ENCODE measurements around the gene ANKRD44. TPM values are rescaled to one million over a fixed set of nuclear protein-coding genes. Genes with fewer than 3 reads are reported as not detected.

The ANKRD44 gene
- total and polyA plus RNA-seq, 2 of the 8 experiments (the other 6 are each of a cell fraction or from before 2014, with no cell fraction given), result 1.2 to 1.3 TPM

DNA sequence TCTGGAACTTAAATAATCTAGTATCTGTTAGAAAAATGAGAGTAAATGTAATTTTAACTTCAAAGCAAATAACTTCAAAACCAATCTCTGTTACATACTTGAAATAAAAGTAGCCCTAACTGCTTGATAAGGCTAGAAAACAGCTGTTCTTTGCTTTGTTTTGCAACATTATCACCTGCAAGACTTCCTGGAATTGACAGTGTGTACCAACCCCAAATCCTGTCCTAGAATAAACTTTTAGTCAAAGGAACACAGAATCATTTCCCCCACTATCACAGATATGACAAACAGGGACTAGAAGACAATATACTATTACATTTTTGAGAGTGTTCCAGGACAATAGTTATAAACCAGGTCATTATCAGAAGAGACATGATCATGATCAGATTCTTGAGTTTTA, 278.8 kb downstream of the ANKRD44 start:
- no peak overlapping the region for H3K4me3 ChIP-seq (ENCODE audit: extremely low read depth in 1 of 4, insufficient read depth in 2 of 4, low read depth in 3 of 4, low read length in 4 of 4)
- H2BK20ac ChIP-seq (ENCODE audit: low read length), result no peak overlapping the region
- no peak overlapping the region for H3K18ac ChIP-seq (ENCODE audit: extremely low read depth, low read length)
- H3K4me1 ChIP-seq (replicated peaks in 1 of 4; ENCODE audit: control insufficient read depth in 3 of 4, insufficient read depth in 4 of 4, low read length in 3 of 4), result no peaks in the 10 kb centered on the region
- ChIA-PET CTCF (ENCODE audit: partially characterized antibody) (interaction anchor here (1.5 to 5.4 kb wide), 2 partner anchors 17 to 20 kb away, joined by 4 to 41 read pairs; no protein-coding TSS in a partner anchor), POLR2A (ENCODE audit: partially characterized antibody) (no interaction called here)
- H2BK12ac ChIP-seq (ENCODE audit: low read depth, low read length), result no peak overlapping the region
- no peak overlapping the region for H2BK5ac ChIP-seq (ENCODE audit: low read depth, low read length)
- H3K14ac ChIP-seq (ENCODE audit: insufficient read length), result no peak overlapping the region
- no peaks in the 10 kb centered on the region for H3K9me3 ChIP-seq (ENCODE audit: insufficient read depth in 2 of 2, low read depth in 1 of 2, low read length in 1 of 2)
- no peak overlapping the region for H2AK5ac ChIP-seq (ENCODE audit: low read depth, low read length)
- H3K23me2 ChIP-seq (ENCODE audit: low read depth, low read length), result no peaks in the 10 kb centered on the region; the same call in 1 of the 2 replicates
- no peaks in the 10 kb centered on the region for H3K27me3 ChIP-seq (replicated peaks in 1 of 4; ENCODE audit: control insufficient read depth in 3 of 4, extremely low read depth in 1 of 4, insufficient read depth in 3 of 4, low read length in 3 of 4)
- FAIRE-seq (no peak), DNase-seq (ENCODE audit: low read depth in 1 of 2, low spot score in 2 of 2) (no peak)
- H3K79me2 ChIP-seq (ENCODE audit: control insufficient read depth in 1 of 2, insufficient read depth in 2 of 2, low read length in 2 of 2), result no peaks in the 10 kb centered on the region
- H4K91ac ChIP-seq (replicated peaks; ENCODE audit: insufficient read length, low read length), result no peak overlapping the region
- no peak overlapping the region for H3K27ac ChIP-seq (ENCODE audit: low read depth, low read length)
- H4K8ac ChIP-seq (ENCODE audit: extremely low read depth, insufficient read depth, low read length), result no peak overlapping the region
- no peak overlapping the region for H3K23ac ChIP-seq (ENCODE audit: insufficient read length)
- H3K9ac ChIP-seq (replicated peaks in 1 of 4; ENCODE audit: extremely low read depth in 1 of 4, low read depth in 3 of 4, low read length in 3 of 4), result no peak overlapping the region
- TF ChIP-seq CBX5 (IDR thresholded peaks at IDR 0.05; ENCODE audit: low read depth, low read length), result no peak
- no peak for TF ChIP-seq PHF8 (conservative IDR thresholded peaks at IDR 0.05; ENCODE audit: low read depth, low read length)
- TF ChIP-seq NRF1 (IDR thresholded peaks at IDR 0.05; ENCODE audit: low read depth, low read length), result no peak
- TF ChIP-seq GTF2F1 (IDR thresholded peaks at IDR 0.05; ENCODE audit: borderline replicate concordance, low read depth, low read length), result no peak
- no peak for TF ChIP-seq RBBP5 (IDR thresholded peaks at IDR 0.05; ENCODE audit: borderline replicate concordance, low read depth, low read length)
- TF ChIP-seq BACH1 (IDR thresholded peaks at IDR 0.05; ENCODE audit: low read length), result no peak
- H2BK15ac ChIP-seq (ENCODE audit: low read length), result no peak overlapping the region
- no peak overlapping the region for H3K4me2 ChIP-seq (ENCODE audit: insufficient read depth in 1 of 2, low read depth in 2 of 2, low read length in 2 of 2)
- H3K4ac ChIP-seq (replicated peaks; ENCODE audit: insufficient read length, low read depth, low read length), result no peak overlapping the region
- H3K36me3 ChIP-seq (ENCODE audit: control insufficient read depth in 2 of 4, insufficient read depth in 4 of 4, low read length in 3 of 4), result no peaks in the 10 kb centered on the region
- H4K5ac ChIP-seq (ENCODE audit: insufficient read length, low read depth, low read length), result no peak overlapping the region
- no peaks in the 10 kb centered on the region for H4K20me1 ChIP-seq (replicated peaks in 1 of 2; ENCODE audit: control insufficient read depth in 1 of 2, insufficient read depth in 2 of 2, low read length in 2 of 2)
- no peak overlapping the region for H2BK120ac ChIP-seq (replicated peaks; ENCODE audit: low read depth, low read length)
- no peaks in the 10 kb centered on the region for H3K79me1 ChIP-seq (ENCODE audit: low read depth, low read length)
- H2AFZ ChIP-seq (ENCODE audit: low read length), result no peak overlapping the region
- no peak overlapping the region for H3K56ac ChIP-seq (replicated peaks; ENCODE audit: insufficient read length, low read depth, low read length)

All from H1 (cell line).